ENCODE data around the gene ACAP2.
"Not testable (repeated sequence)": the region's sequence is repeated elsewhere in the genome, so short reads cannot be mapped to it uniquely, and the experiment has no call there.

Gene ACAP2

GRCh38 chr3:195236801-195237570 lies 205.8 kb downstream of the ACAP2 start:
- no peak for TF ChIP-seq CTCF (IDR thresholded peaks at IDR 0.05; ENCODE audit: low read depth, low read length)
- no peak for DNase-seq (ENCODE audit: low read depth, low spot score)
- in situ Hi-C loops (cut with HindIII; ENCODE audit: low sequenced_read_pairs) = no loop called here
- H3K4me3 ChIP-seq (ENCODE audit: low read depth, low read length) = no peak overlapping the region

- in situ Hi-C loops (cut with HindIII; ENCODE audit: low sequenced_read_pairs) = no loop called here
- H3K4me3 ChIP-seq (ENCODE audit: low read depth, low read length) = no peak overlapping the region
- DNase-seq (ENCODE audit: low read depth, low spot score) = no peak
- no peak for TF ChIP-seq CTCF (IDR thresholded peaks at IDR 0.05; ENCODE audit: low read depth, low read length)
Measured at GRCh38 chr3:195236076-195236798, 206.6 kb downstream of the ACAP2 start.

GRCh38 chr3:195230244-195230643 lies 212.6 kb downstream of the ACAP2 start:
- H3K4me3 ChIP-seq (ENCODE audit: low read depth, low read length) = no peak overlapping the region
- in situ Hi-C loops (cut with HindIII; ENCODE audit: low sequenced_read_pairs) = no loop called here
- no peak for DNase-seq (ENCODE audit: low read depth, low spot score)
- TF ChIP-seq CTCF (IDR thresholded peaks at IDR 0.05; ENCODE audit: low read depth, low read length) = no peak

DNA sequence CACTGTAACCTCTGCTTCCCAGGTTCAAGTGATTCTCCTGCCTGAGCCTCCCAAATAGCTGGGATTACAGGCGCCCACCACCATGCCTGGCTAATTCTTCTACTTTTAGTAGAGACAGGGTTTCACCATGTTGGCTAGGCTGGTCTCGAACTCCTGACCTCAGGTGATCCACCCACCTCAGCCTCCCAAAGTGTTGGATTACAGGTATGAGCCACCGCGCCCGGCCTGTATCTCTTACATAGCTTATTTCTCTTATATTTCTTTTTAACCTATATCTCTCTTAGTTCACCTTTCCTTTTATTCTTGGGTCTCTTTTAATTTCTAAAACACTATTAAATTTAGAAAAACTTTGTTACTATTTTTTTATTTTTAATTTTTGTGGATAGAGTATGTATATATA lies 213.9 kb downstream of the ACAP2 start:
- DNase-seq (ENCODE audit: low read depth, low spot score); H3K4me3 ChIP-seq (ENCODE audit: low read depth, low read length); in situ Hi-C loops (cut with HindIII; ENCODE audit: low sequenced_read_pairs): not testable (repeated sequence)

GRCh38 chr3:195227871-195228270 lies 214.9 kb downstream of the ACAP2 start:
- in situ Hi-C loops (cut with HindIII; ENCODE audit: low sequenced_read_pairs) = no loop called here
- no peak overlapping the region for H3K4me3 ChIP-seq (ENCODE audit: low read depth, low read length)
- TF ChIP-seq CTCF (IDR thresholded peaks at IDR 0.05; ENCODE audit: low read depth, low read length) = no peak
- no peak for DNase-seq (ENCODE audit: low read depth, low spot score)

GRCh38 chr3:195226900-195227447 lies 215.8 kb downstream of the ACAP2 start:
- H3K4me3 ChIP-seq (ENCODE audit: low read depth, low read length) = no peak overlapping the region
- in situ Hi-C loops (cut with HindIII; ENCODE audit: low sequenced_read_pairs) = no loop called here
- DNase-seq (ENCODE audit: low read depth, low spot score) = no peak
- TF ChIP-seq CTCF (IDR thresholded peaks at IDR 0.05; ENCODE audit: low read depth, low read length) = peak; percentile 52

DNA sequence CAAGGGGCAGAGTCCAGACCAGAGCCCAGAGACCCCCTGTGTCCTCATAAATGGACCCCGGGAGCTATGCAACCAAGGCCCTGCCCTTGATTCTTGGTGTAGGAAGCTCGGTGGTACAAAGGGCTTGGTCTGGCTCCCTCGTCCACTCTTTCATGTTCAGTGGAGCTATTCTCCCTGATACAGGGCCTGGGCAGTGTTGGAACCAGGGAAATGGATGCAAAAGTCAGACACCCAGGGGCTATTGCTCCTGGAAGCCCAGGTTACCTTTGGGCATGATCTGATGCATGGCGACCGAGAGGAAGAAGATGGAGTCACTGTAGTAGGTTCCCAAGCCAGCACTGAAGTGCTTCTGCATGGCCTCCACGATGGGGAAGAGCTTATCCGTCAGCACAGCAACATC lies 216.4 kb downstream of the ACAP2 start:
- no peak for TF ChIP-seq CTCF (IDR thresholded peaks at IDR 0.05; ENCODE audit: low read depth, low read length)
- DNase-seq (ENCODE audit: low read depth, low spot score) = no peak
- in situ Hi-C loops (cut with HindIII; ENCODE audit: low sequenced_read_pairs) = no loop called here
- H3K4me3 ChIP-seq (ENCODE audit: low read depth, low read length) = no peak overlapping the region
